ENCODE results near the gene LIMS2.

The LIMS2 gene

GRCh38 chr2:127643439-127644065, 31.8 kb downstream of the LIMS2 start:
- no peaks in the 10 kb centered on the region for H3K79me1 ChIP-seq (ENCODE audit: low read depth, low read length)
- H2BK15ac ChIP-seq (ENCODE audit: low read length): peak overlapping the region; percentile 54
- H4K8ac ChIP-seq (ENCODE audit: low read depth, low read length): no peak overlapping the region
- H3K4me3 ChIP-seq (ENCODE audit: low read length in 2 of 2): no peak overlapping the region
- no peak overlapping the region for H4K91ac ChIP-seq (ENCODE audit: low read depth, low read length, poor library complexity)
- no peak for DNase-seq (ENCODE audit: low spot score)
- no peaks in the 10 kb centered on the region for H3K36me3 ChIP-seq (replicated peaks in 1 of 2; ENCODE audit: control insufficient read depth in 2 of 2, insufficient read depth in 2 of 2, low read length in 2 of 2)
- peak overlapping the region; percentile 88 for H3K18ac ChIP-seq (ENCODE audit: low read length)
- no peaks in the 10 kb centered on the region for H3K9me3 ChIP-seq (replicated peaks in 1 of 2; ENCODE audit: control insufficient read depth in 2 of 2, insufficient read depth in 1 of 2, low read depth in 1 of 2, low read length in 2 of 2)
- peak overlapping the region; percentile 78 for H2BK5ac ChIP-seq (ENCODE audit: low read length)
- H3K4me2 ChIP-seq (ENCODE audit: insufficient read depth, low read length, poor library complexity, severe bottlenecking): no peak overlapping the region
- H3K27ac ChIP-seq (replicated peaks; ENCODE audit: low read length): no peak overlapping the region
- H3K4me1 ChIP-seq (ENCODE audit: control insufficient read depth in 2 of 2, insufficient read depth in 1 of 2, low read depth in 1 of 2, low read length in 2 of 2): peaks cover 12 to 16% of the 10 kb centered on the region in 2 donors
- H3K14ac ChIP-seq (ENCODE audit: low read length): no peak overlapping the region
- H2AK5ac ChIP-seq (ENCODE audit: low read depth, low read length): peak overlapping the region; percentile 85
- no peak overlapping the region for H3K4ac ChIP-seq (ENCODE audit: low read length)
- H2BK120ac ChIP-seq (ENCODE audit: low read depth, low read length): no peak overlapping the region
- H2AFZ ChIP-seq (ENCODE audit: low read length): peak overlapping the region; percentile 55
- peak overlapping the region; percentile 2 for H3K23ac ChIP-seq (ENCODE audit: low read depth, low read length, poor library complexity)
- WGBS, 2 donors (ENCODE audit: extremely low coverage in 2 of 2, insufficient read length in 2 of 2, insufficient replicate concordance in 1 of 2): no CpG with 5 or more reads among the region's 15 CpGs
- H2BK12ac ChIP-seq (ENCODE audit: low read length): no peak overlapping the region
- peaks cover 0 to 2% (median 0%) of the 10 kb centered on the region in 3 experiments for H3K27me3 ChIP-seq (ENCODE audit: control insufficient read depth in 3 of 3, insufficient read depth in 3 of 3, low read depth in 1 of 3, low read length in 3 of 3)
- peak overlapping the region; percentile 1 for H3K9ac ChIP-seq (ENCODE audit: low read depth, low read length, poor library complexity)

- H3K14ac ChIP-seq (ENCODE audit: low read length): peak overlapping the region; percentile 15
- peak overlapping the region; percentile 10 for H4K8ac ChIP-seq (ENCODE audit: low read depth, low read length)
Observed at GRCh38 chr2:127642706-127643438, 32.5 kb downstream of the LIMS2 start.

GRCh38 chr2:127641846-127642507, 33.4 kb downstream of the LIMS2 start:
- peak overlapping the region; percentile 30 for H2BK12ac ChIP-seq (ENCODE audit: low read length)
- no peak overlapping the region for H3K4me2 ChIP-seq (ENCODE audit: insufficient read depth, low read length, poor library complexity, severe bottlenecking)
- no peak overlapping the region for H4K91ac ChIP-seq (ENCODE audit: low read depth, low read length, poor library complexity)
- H2AFZ ChIP-seq (ENCODE audit: low read length): peak overlapping the region; percentile 30
- peak overlapping the region; percentile 56 for H3K18ac ChIP-seq (ENCODE audit: low read length)
- peak overlapping the region; percentile 32 for H3K9ac ChIP-seq (ENCODE audit: low read depth, low read length, poor library complexity)
- H4K8ac ChIP-seq (ENCODE audit: low read depth, low read length): no peak overlapping the region
- H3K23ac ChIP-seq (ENCODE audit: low read depth, low read length, poor library complexity): no peak overlapping the region
- H3K4me3 ChIP-seq (ENCODE audit: low read length in 2 of 2): no peak overlapping the region
- peak overlapping the region; percentile 8 for H2AK5ac ChIP-seq (ENCODE audit: low read depth, low read length)
- no CpG with 5 or more reads among the region's 25 CpGs for WGBS, 2 donors (ENCODE audit: extremely low coverage in 2 of 2, insufficient read length in 2 of 2, insufficient replicate concordance in 1 of 2)
- no peaks in the 10 kb centered on the region for H3K9me3 ChIP-seq (replicated peaks in 1 of 2; ENCODE audit: control insufficient read depth in 2 of 2, insufficient read depth in 1 of 2, low read depth in 1 of 2, low read length in 2 of 2)
- no peak overlapping the region for H2BK15ac ChIP-seq (ENCODE audit: low read length)
- peak overlapping the region; percentile 31 for H3K4ac ChIP-seq (ENCODE audit: low read length)
- no peaks in the 10 kb centered on the region for H3K79me1 ChIP-seq (ENCODE audit: low read depth, low read length)
- peaks cover 24 to 27% of the 10 kb centered on the region in 2 donors for H3K4me1 ChIP-seq (ENCODE audit: control insufficient read depth in 2 of 2, insufficient read depth in 1 of 2, low read depth in 1 of 2, low read length in 2 of 2)
- no peak overlapping the region for H2BK5ac ChIP-seq (ENCODE audit: low read length)
- H3K14ac ChIP-seq (ENCODE audit: low read length): no peak overlapping the region
- no peak overlapping the region for H3K27ac ChIP-seq (replicated peaks; ENCODE audit: low read length)
- no peak for DNase-seq (ENCODE audit: low spot score)
- peaks cover 0 to 2% (median 0%) of the 10 kb centered on the region in 3 experiments for H3K27me3 ChIP-seq (ENCODE audit: control insufficient read depth in 3 of 3, insufficient read depth in 3 of 3, low read depth in 1 of 3, low read length in 3 of 3)
- no peaks in the 10 kb centered on the region for H3K36me3 ChIP-seq (replicated peaks in 1 of 2; ENCODE audit: control insufficient read depth in 2 of 2, insufficient read depth in 2 of 2, low read length in 2 of 2)
- no peak overlapping the region for H2BK120ac ChIP-seq (ENCODE audit: low read depth, low read length)

More at GRCh38 chr2:127642706-127643438, 32.5 kb downstream of the LIMS2 start:
- Histone ChIP-seq H2BK12ac (ENCODE audit: low read length) (peak overlapping the region; percentile 16), H2BK5ac (ENCODE audit: low read length) (peak overlapping the region; percentile 85), H3K4me1 (ENCODE audit: control insufficient read depth in 2 of 2, insufficient read depth in 1 of 2, low read depth in 1 of 2, low read length in 2 of 2) (peaks cover 16 to 19% of the 10 kb centered on the region in 2 donors), H4K91ac (ENCODE audit: low read depth, low read length, poor library complexity) (no peak overlapping the region), H3K36me3 (replicated peaks in 1 of 2; ENCODE audit: control insufficient read depth in 2 of 2, insufficient read depth in 2 of 2, low read length in 2 of 2) (no peaks in the 10 kb centered on the region), H3K4ac (ENCODE audit: low read length) (no peak overlapping the region), H3K18ac (ENCODE audit: low read length) (peak overlapping the region; percentile 74), H3K4me3 (ENCODE audit: low read length in 2 of 2) (no peak overlapping the region), H3K9me3 (replicated peaks in 1 of 2; ENCODE audit: control insufficient read depth in 2 of 2, insufficient read depth in 1 of 2, low read depth in 1 of 2, low read length in 2 of 2) (no peaks in the 10 kb centered on the region), H2AK5ac (ENCODE audit: low read depth, low read length) (peak overlapping the region; percentile 70), H3K27ac (replicated peaks; ENCODE audit: low read length) (no peak overlapping the region), H3K23ac (ENCODE audit: low read depth, low read length, poor library complexity) (no peak overlapping the region), H2BK15ac (ENCODE audit: low read length) (peak overlapping the region; percentile 84), H3K79me1 (ENCODE audit: low read depth, low read length) (no peaks in the 10 kb centered on the region), H2BK120ac (ENCODE audit: low read depth, low read length) (no peak overlapping the region), H3K4me2 (ENCODE audit: insufficient read depth, low read length, poor library complexity, severe bottlenecking) (no peak overlapping the region), H3K9ac (ENCODE audit: low read depth, low read length, poor library complexity) (no peak overlapping the region), H3K27me3 (ENCODE audit: control insufficient read depth in 3 of 3, insufficient read depth in 3 of 3, low read depth in 1 of 3, low read length in 3 of 3) (peaks cover 0 to 2% (median 0%) of the 10 kb centered on the region in 3 experiments), H2AFZ (ENCODE audit: low read length) (peak overlapping the region; percentile 55)
- DNase-seq (ENCODE audit: low spot score): no peak
- WGBS, 2 donors (ENCODE audit: extremely low coverage in 2 of 2, insufficient read length in 2 of 2, insufficient replicate concordance in 1 of 2): no CpG with 5 or more reads among the region's 17 CpGs

GRCh38 chr2:127641133-127641532, 34.2 kb downstream of the LIMS2 start:
- H2BK5ac ChIP-seq (ENCODE audit: low read length): no peak overlapping the region
- no peak overlapping the region for H2AFZ ChIP-seq (ENCODE audit: low read length)
- H3K18ac ChIP-seq (ENCODE audit: low read length): peak overlapping the region; percentile 73
- H3K14ac ChIP-seq (ENCODE audit: low read length): no peak overlapping the region
- no peak overlapping the region for H3K9ac ChIP-seq (ENCODE audit: low read depth, low read length, poor library complexity)
- H2BK12ac ChIP-seq (ENCODE audit: low read length): no peak overlapping the region
- no CpG with 5 or more reads among the region's 6 CpGs for WGBS, 2 donors (ENCODE audit: extremely low coverage in 2 of 2, insufficient read length in 2 of 2, insufficient replicate concordance in 1 of 2)
- H3K27me3 ChIP-seq (ENCODE audit: control insufficient read depth in 3 of 3, insufficient read depth in 3 of 3, low read depth in 1 of 3, low read length in 3 of 3): peaks cover 0 to 2% (median 0%) of the 10 kb centered on the region in 3 experiments
- no peak overlapping the region for H3K27ac ChIP-seq (replicated peaks; ENCODE audit: low read length)
- peak overlapping the region; percentile 89 for H2AK5ac ChIP-seq (ENCODE audit: low read depth, low read length)
- no peak overlapping the region for H3K4me3 ChIP-seq (ENCODE audit: low read length in 2 of 2)
- H3K4me1 ChIP-seq (ENCODE audit: control insufficient read depth in 2 of 2, insufficient read depth in 1 of 2, low read depth in 1 of 2, low read length in 2 of 2): peaks cover 20 to 25% of the 10 kb centered on the region in 2 donors
- H4K8ac ChIP-seq (ENCODE audit: low read depth, low read length): no peak overlapping the region
- DNase-seq (ENCODE audit: low spot score): no peak
- H3K36me3 ChIP-seq (replicated peaks in 1 of 2; ENCODE audit: control insufficient read depth in 2 of 2, insufficient read depth in 2 of 2, low read length in 2 of 2): no peaks in the 10 kb centered on the region
- H3K9me3 ChIP-seq (replicated peaks in 1 of 2; ENCODE audit: control insufficient read depth in 2 of 2, insufficient read depth in 1 of 2, low read depth in 1 of 2, low read length in 2 of 2): no peaks in the 10 kb centered on the region
- no peak overlapping the region for H4K91ac ChIP-seq (ENCODE audit: low read depth, low read length, poor library complexity)
- no peak overlapping the region for H3K4ac ChIP-seq (ENCODE audit: low read length)
- H2BK120ac ChIP-seq (ENCODE audit: low read depth, low read length): peak overlapping the region; percentile 38
- H3K79me1 ChIP-seq (ENCODE audit: low read depth, low read length): no peaks in the 10 kb centered on the region
- no peak overlapping the region for H3K4me2 ChIP-seq (ENCODE audit: insufficient read depth, low read length, poor library complexity, severe bottlenecking)
- H3K23ac ChIP-seq (ENCODE audit: low read depth, low read length, poor library complexity): no peak overlapping the region
- peak overlapping the region; percentile 80 for H2BK15ac ChIP-seq (ENCODE audit: low read length)

Data from neuronal stem cell (in vitro differentiated cells).